NCI-H748 (cell line): ENCODE measurements around the gene ARHGEF11.
"Not testable (repeated sequence)": the region's sequence is repeated elsewhere in the genome, so short reads cannot be mapped to it uniquely, and the experiment has no call there.

Experiments
- DNase-seq: peaks from one replicate; lab custom pipeline; 2025; ENCODE audit not compliant: unreplicated experiment; lab: John Stamatoyannopoulos, UW

Gene ARHGEF11, protein sequence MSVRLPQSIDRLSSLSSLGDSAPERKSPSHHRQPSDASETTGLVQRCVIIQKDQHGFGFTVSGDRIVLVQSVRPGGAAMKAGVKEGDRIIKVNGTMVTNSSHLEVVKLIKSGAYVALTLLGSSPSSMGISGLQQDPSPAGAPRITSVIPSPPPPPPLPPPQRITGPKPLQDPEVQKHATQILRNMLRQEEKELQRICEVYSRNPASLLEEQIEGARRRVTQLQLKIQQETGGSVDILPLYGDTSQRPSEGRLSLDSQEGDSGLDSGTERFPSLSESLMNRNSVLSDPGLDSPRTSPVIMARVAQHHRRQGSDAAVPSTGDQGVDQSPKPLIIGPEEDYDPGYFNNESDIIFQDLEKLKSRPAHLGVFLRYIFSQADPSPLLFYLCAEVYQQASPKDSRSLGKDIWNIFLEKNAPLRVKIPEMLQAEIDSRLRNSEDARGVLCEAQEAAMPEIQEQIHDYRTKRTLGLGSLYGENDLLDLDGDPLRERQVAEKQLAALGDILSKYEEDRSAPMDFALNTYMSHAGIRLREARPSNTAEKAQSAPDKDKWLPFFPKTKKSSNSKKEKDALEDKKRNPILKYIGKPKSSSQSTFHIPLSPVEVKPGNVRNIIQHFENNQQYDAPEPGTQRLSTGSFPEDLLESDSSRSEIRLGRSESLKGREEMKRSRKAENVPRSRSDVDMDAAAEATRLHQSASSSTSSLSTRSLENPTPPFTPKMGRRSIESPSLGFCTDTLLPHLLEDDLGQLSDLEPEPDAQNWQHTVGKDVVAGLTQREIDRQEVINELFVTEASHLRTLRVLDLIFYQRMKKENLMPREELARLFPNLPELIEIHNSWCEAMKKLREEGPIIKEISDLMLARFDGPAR (N-terminal part only)

DNA sequence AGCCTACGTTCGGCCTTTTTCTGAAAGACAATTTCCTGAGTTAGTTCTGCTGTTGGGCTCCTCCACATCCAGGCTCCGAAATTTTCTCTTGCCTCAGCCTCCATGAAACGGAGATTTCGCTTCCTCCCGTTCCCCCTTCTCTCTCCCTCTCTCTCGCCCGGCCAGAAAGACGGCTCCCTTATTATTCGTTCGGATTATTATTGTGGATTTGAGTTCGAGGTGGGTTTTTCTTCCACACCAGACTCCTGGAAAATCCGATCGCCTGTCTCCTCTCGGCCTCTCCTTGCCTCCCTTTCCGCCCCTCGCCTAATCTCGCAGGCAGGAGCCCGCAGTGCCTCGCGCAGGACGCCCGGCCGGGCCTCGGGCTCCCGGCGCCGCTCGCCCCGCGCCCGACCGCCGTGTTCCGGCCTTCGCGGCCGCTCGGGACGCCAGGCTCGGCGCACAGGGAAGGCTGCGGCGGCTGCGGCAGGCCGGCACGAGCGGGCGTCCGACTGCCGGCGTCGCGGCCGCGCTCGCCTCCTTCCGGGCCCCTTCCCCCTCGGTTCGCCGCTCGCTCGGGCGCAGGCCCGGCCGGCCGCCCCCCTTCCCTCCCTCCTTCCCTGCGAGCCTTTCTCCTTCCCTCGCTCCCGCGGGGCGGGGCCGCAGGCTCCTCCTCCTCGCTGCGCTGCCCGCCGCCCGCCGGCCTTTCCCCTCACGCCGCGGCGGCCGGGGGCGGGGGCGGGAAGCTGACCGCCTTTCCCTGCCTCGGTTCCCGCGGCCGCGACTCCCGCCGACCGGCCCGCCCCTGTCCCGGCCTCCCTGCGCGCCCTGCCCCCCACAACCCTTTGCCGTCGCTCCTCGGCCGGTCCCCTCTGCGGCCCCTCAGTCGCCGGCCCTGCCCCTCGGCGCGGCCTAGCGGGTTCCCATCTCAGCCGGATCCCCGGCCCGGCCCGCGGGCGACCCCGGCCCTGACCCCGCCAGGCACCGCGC, at the start of gene ARHGEF11:
Gene ARHGEF11, minus strand, starts transcription at position 493 of the 969 bp plus-strand sequence. CDS start 1,412 bp downstream, outside the sequence.
- DNase-seq: peak; percentile 91

DNA sequence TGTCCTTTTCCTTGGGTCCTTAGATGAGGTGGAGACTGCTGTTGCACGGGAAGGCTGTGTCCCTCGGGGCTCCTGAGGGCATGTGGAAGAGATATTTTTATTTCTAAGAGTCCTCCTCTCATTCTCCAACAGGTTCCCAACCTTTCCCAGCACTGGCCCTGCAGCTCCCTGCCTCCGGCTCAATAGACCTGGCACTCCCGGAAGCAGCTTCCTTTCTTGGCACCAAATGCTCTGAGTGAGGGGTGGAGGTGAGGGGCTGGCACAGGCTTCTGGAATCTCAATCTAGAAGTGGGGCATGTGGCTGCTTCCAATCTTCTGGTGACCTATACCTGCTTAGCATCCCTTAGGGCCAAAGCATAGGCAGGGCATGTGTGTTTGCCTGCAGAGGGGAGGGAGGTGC, 49.5 kb upstream of the ARHGEF11 start:
- no peak for DNase-seq

DNA sequence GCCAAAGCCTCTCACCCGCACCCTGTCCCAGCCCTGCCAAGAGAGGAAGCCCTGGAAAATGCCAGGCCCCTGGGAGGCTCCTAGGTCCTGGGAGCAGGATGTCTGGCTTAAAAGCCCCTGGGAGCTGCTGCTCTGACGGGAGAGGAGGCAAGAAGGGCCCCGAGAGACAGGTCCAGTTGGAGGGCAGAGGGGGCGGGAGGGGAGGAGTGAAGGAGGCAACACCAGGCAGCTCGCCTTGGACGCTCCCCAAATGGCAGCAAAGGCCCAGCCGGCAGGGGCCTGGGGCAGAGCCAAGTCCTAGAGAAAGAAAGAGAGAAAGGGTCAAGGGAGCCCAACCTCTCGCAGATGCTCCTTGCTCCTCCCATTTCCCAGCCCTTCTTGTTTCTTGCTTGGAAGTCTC, 47.3 kb upstream of the ARHGEF11 start:
- DNase-seq: no peak

DNA sequence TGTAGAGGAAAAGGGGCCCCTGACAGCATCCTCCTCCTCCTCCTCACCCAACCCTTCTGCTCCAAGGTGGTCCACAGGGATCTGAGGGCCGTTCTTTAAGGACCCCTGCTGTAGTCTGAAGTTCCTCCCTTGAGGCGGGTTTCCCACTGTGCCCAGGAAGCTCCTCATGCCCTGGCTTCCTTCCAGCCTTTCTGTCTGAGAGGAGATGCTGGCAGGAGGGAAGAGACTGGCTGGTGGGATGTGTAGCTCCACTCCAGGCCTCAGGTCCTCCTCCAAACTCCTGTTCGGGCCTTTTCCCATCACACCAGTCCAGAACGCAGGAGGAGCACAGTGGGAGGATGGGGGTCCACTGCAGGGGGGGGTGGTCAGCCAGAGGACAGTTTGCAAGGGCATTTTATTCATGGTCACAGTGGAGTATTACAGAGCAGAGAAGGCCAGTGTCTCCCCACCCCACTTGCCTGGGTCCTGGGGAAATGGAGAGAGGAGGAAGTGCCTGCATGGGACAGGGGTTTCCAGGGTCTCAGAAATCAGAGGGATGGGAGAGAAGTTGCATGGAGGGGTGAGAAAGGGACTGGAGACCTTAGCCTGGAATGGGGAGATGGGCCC, 46.2 kb upstream of the ARHGEF11 start:
- no peak for DNase-seq

DNA sequence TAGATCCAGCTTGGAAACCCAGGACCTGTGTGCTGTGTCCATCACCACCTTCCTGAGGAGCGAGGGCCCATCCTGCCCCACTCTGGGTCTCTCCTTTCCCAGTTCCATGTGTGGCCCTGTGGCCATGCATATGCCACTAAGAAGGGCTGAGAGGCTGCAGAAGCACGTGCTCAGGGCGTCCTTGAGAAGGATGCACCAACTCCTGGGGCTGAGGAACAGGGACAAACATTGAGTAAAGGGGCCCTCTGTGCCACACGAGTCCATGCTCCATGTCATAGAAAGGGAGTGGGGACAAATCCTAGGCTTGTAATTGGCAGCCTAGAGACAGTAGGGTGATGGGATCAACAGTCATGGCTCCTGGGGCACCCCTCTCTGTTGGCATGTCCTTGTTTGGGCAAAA, 45.6 kb upstream of the ARHGEF11 start:
- no peak for DNase-seq

- DNase-seq: no peak
Observed at GRCh38 chr1:157090771-157091170, 45.2 kb upstream of the ARHGEF11 start.

DNA sequence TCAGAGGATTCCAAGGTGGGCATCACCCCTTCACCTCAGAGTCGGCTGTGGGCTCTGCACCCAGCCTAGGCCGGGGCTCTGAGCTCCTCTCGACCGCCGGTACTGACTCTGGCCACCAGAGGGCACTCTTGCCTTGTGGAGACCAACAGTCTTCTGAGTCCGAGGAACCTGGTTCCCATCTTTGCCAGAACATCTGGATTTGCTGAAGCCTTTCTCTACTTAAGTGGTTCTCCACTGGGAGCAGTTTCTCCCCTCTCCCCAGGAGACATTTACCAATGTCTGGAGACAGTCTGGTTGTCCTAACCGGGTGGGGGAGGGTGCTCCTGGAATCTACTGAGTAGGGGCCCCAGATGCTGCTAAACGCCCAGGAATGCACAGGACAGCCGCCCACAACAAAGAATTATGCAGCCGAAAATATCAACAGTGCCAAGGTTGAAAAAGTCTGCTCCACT, 44.7 kb upstream of the ARHGEF11 start:
- peak; percentile 76 for DNase-seq

DNA sequence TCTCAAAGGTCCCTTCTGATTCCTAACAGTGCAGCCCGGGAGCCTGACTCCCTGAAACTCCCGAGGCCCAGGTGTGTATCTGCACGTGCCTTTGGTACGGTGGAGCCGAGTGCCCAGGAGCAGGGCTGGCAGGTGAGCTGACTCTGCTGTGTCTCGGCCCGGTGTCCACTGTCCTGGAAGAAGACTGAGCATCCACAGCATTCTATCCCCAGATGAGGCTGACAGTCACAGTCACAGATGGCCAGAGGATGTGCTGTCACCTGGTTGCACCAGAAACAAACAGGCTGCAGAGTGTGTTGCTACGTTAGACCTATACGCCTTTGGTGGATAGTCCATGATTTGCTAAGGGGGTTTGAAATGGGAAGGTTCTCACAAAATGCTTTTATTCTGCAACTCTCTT, 44.2 kb upstream of the ARHGEF11 start:
- no peak for DNase-seq

- DNase-seq: no peak
Observed at GRCh38 chr1:157088607-157089006, 43.1 kb upstream of the ARHGEF11 start.

DNA sequence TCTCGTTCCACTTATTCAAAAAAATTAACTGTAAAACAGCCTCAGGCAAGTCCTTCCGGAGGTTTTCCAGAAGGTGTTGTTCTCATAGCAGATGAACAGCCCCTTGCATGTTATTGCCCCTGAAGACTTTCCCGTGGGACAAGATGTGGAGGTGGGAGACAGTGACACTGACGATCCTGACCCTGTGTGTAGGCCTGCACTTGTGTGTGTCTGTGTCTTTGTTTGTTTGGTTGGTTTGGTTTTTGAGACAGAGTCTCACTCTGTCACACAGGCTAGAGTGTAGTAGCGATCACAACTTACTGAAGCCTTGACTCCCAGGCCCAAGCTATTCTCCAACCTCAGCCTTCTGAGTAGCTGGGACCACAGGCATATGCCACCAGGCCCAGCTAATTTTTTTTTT, 41.5 kb upstream of the ARHGEF11 start:
- DNase-seq: no peak

DNA sequence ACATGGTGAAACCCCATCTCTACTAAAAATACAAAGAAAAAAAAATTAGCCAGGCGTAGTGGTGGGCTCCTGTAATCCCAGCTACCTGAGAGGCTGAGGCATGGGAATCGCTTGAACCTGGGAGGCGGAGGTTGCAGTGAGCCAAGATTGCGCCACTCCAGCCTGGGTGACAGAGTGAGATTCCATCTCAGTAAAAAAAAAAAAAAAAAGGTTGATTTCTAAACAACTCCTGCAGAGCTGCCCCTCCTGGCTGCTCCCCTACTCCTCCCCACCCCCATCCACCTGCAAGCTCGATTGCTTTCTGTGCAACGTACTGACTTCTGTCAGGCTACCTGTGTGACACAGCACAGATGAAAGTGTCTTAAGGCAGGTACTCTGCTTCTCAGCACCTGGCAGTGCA, 40.8 kb upstream of the ARHGEF11 start:
- no peak for DNase-seq

DNA sequence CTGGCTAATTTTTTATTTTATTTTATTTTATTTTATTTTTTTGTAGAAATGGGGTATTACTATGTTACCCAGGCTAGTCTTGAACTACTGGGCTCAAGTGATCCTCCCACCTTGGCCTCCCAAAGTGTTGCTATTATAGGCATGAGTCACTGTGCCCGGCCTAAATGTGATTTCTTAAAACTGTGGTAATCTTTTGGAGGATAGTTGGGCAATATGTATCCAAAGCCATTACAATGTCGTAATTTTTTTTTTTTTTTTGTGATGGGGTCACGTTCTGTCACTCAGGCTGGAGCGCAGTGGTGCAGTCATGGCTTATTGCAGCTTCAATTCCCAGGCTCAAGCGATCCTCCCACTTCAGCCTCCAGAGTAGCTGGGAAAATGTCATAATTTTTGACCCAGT, 39.9 kb upstream of the ARHGEF11 start:
- DNase-seq: no peak

GRCh38 chr1:157084720-157085119, 39.2 kb upstream of the ARHGEF11 start:
- no peak for DNase-seq

- no peak for DNase-seq
Observed at GRCh38 chr1:157081707-157082106, 36.2 kb upstream of the ARHGEF11 start.

GRCh38 chr1:157080714-157081113, 35.2 kb upstream of the ARHGEF11 start:
- no peak for DNase-seq

DNA sequence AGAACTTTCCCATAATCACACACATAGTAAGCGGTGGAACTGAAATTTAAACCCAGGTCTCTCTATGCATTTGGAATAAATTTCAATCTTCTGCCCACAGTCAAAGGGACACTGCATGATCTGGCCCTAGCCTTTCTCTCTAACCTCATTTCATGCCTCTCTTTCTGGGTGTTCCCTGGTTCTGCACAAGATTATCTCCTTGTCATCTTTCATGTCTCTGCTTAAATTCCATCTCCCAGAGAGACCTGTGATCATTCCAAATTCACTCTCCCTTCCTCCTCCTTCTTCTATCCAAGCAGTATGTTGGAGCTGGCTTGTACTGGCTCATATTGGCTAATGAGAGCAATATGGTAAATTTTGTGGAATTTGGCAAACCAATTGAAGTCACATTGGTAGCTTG, 31.9 kb upstream of the ARHGEF11 start:
- DNase-seq: no peak

DNA sequence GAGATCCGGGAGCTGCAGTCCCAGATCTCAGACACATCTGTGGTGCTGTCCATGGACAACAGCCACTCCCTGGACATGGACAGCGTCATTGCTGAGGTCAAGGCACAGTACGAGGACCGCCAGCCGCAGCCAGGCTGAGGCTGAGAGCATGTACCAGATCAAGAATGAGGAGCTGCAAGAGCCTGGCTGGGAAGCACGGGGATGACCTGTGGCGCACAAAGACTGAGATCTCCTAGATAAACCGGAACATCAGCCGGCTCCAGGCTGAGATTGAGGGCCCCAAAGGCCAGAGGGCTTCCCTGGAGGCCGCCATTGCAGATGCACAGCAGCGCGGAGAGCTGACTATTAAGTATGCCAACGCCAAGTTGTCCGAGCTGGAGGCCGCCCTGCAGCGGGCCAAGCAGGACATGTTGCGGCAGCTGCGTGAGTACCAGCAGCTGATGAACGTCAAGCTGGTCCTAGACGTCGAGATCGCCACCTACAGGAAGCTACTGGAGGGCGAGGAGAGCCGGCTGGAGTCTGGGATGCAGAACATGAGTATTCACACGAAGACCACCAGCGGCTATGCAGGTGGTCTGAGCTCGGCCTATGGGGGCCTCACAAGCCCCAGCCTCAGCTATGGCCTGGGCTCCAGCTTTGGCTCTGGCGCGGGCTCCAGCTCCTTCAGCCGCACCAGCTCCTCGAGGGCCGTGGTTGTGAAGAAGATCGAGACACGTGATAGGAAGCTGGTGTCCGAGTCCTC, 28.6 kb upstream of the ARHGEF11 start:
- peak; percentile 78 for DNase-seq

GRCh38 chr1:157069601-157070000, 24.1 kb upstream of the ARHGEF11 start:
- no peak for DNase-seq

DNA sequence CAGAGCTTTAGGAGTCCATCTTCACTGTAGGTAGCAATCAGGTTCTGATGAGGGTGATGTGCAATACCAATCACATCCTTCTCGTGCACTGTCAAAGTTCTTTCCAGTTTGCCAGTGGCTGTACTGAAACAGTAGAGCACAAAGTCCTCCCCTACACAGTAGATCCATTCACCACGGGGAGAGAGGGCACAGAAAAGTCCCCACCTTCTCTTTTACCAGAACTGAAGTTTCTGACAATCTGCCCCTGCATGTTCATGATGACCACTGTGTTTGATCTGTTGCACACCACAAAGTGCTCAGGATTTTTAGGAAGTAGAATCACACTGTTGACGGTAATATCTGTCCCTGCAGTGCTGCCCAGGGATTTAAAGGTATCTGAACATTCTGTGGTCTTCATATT, 13.7 kb upstream of the ARHGEF11 start:
- DNase-seq: not testable (repeated sequence)

GRCh38 chr1:157056269-157056668, 10.7 kb upstream of the ARHGEF11 start:
- no peak for DNase-seq
